K562 (cell line): ENCODE data around the gene HSF5. TPM values are rescaled to one million over a fixed set of nuclear protein-coding genes. Genes with fewer than 3 reads are reported as not detected.

ENCODE experiments used
- ATF6 ChIP-seq: sonication (generic); formaldehyde crosslinking; IDR thresholded peaks from 2 replicates; pipeline ENCODE4 v1.4.0; 2020; ENCODE audit warnings: mild to moderate bottlenecking, missing genetic modification reagents
- HNRNPUL1 ChIP-seq: fragments of 200-400 bp; formaldehyde crosslinking; IDR thresholded peaks from 2 replicates; pipeline ENCODE4 v1.6.1; 2017; ENCODE audit warnings: low read length
- MYNN ChIP-seq, 2 experiments: sonication (generic); formaldehyde crosslinking in 1 of 2; IDR thresholded peaks; 2 replicates each; pipeline versions ENCODE4 v1.5.0 to v1.6.1; 2016 to 2020; ENCODE audit warnings: antibody characterized with exemption in 1 of 2, missing genetic modification reagents in 1 of 2
- SNIP1 ChIP-seq: fragments of 450-650 bp; IDR thresholded peaks from 2 replicates; pipeline ENCODE4 v1.7.1; 2017; ENCODE audit warnings: low read depth, mild to moderate bottlenecking
- SUPT5H ChIP-seq: fragments of 450-650 bp; IDR thresholded peaks from 2 replicates; pipeline ENCODE4 v1.6.1; 2016
- ZFP30 ChIP-seq: fragments of 250-450 bp; sonication (Bioruptor Pico); IDR thresholded peaks from 2 replicates; pipeline ENCODE4 v1.8.0; 2022; ENCODE audit warnings: moderate library complexity, mild to moderate bottlenecking, inconsistent platforms, borderline replicate concordance
- ZNF280B ChIP-seq: fragments of 250-450 bp; sonication (Bioruptor Pico); IDR thresholded peaks from 2 replicates; pipeline ENCODE4 v1.5.1; 2021; ENCODE audit warnings: mild to moderate bottlenecking
- ZNF384 ChIP-seq: IDR thresholded peaks from 2 replicates; pipeline ENCODE4 v1.6.1; 2012; ENCODE audit warnings: low read depth, low read length, improper control_type of control experiment
- ZNF512 ChIP-seq: IDR thresholded peaks from 2 replicates; pipeline ENCODE4 v1.6.1; 2016; ENCODE audit warnings: missing genetic modification characterization, missing compliant biosample characterization
- polyA plus RNA-seq, 8 experiments: library from polyadenylated mRNA; depleted of rRNA in 4 of 8; stranded (reverse) in 5 of 8; unstranded in 3 of 8; fragments of >200 nt; fragmentation: Nextera tagmentation in 2 of 8; fragmentation: Illumina TruSeq in 1 of 8; extraction: Ambion mirVana in 2 of 8; extraction: Trizol in 1 of 8; gene quantifications; 2 replicates each; pipeline versions ENCODE4 v1.2.1 to v1.2.3, GENCODE V29; 2011 to 2014; ENCODE audit warnings: inconsistent platforms in 1 of 8, missing spikeins in 1 of 8
- total RNA-seq, 7 experiments: library from RNA; depleted of rRNA in 6 of 7; stranded (reverse); fragments of >200 nt in 6 of 7; fragmentation: Illumina TruSeq in 2 of 7; extraction: Trizol in 2 of 7; gene quantifications; 2 replicates each; pipeline versions ENCODE4 v1.2.1 to v1.2.3, GENCODE V29; 2011 to 2021; ENCODE audit warnings: low replicate concordance in 1 of 7

Gene HSF5
- total and polyA plus RNA-seq, 9 of the 15 experiments (the other 6 are each of a cell fraction or from before 2014, with no cell fraction given): 0.04 TPM; not detected in 8

GRCh38 chr17:58515286-58515685, 27.1 kb upstream of the HSF5 start (continued):
- TF ChIP-seq ZNF280B (CRISPR knock-in tag) (no peak), ZNF384 (no peak), HNRNPUL1 (no peak), SNIP1 (no peak), ATF6 (CRISPR knock-in tag) (no peak), MYNN (IDR thresholded peaks at IDR 0.05) (no peak), MYNN (CRISPR knock-in tag; IDR thresholded peaks at IDR 0.05) (no peak), ZNF512 (tag) (no peak), ZFP30 (CRISPR knock-in tag) (no peak), SUPT5H (no peak)
